T-helper 2 cell (primary cell): ENCODE data around the gene GOLGA7B.

Experiments
- DNase-seq, 5 experiments: peaks; one replicate each; pipeline versions ENCODE4 v3.0.0 to v3.0.0-alpha.2; 2012 to 2022

Gene GOLGA7B

GRCh38 chr10:97896756-97897358 is 47.2 kb downstream of the GOLGA7B start:
- DNase-seq: no peak

GRCh38 chr10:97898429-97898828 is 48.8 kb downstream of the GOLGA7B start:
- DNase-seq: no peak

GRCh38 chr10:97901381-97901780 is 51.7 kb downstream of the GOLGA7B start:
- DNase-seq: no peak

- no peak for DNase-seq
Observed at GRCh38 chr10:97903128-97904017, 53.7 kb downstream of the GOLGA7B start.

GRCh38 chr10:97904018-97904381 is 54.4 kb downstream of the GOLGA7B start:
- no peak for DNase-seq

- DNase-seq: no peak
Observed at GRCh38 chr10:97904576-97904975, 54.9 kb downstream of the GOLGA7B start.

GRCh38 chr10:97905276-97905675 is 55.6 kb downstream of the GOLGA7B start:
- no peak for DNase-seq

GRCh38 chr10:97907211-97907610 is 57.6 kb downstream of the GOLGA7B start:
- DNase-seq: no peak

GRCh38 chr10:97907830-97908229 is 58.2 kb downstream of the GOLGA7B start:
- DNase-seq: no peak

GRCh38 chr10:97910661-97911060 is 61.0 kb downstream of the GOLGA7B start:
- DNase-seq: no peak

- no peak for DNase-seq
Observed at GRCh38 chr10:97911217-97911616, 61.6 kb downstream of the GOLGA7B start.

GRCh38 chr10:97913193-97913592 is 63.5 kb downstream of the GOLGA7B start:
- DNase-seq: no peak

- no peak for DNase-seq
Observed at GRCh38 chr10:97913614-97914013, 64.0 kb downstream of the GOLGA7B start.

- DNase-seq: no peak
Observed at GRCh38 chr10:97914171-97914836, 64.7 kb downstream of the GOLGA7B start.

GRCh38 chr10:97914837-97915211 is 65.2 kb downstream of the GOLGA7B start:
- DNase-seq: peak; percentile 24 to 68 (median 57)

GRCh38 chr10:97915346-97916131 is 65.9 kb downstream of the GOLGA7B start:
- DNase-seq: no peak

GRCh38 chr10:97916586-97916985 is 66.9 kb downstream of the GOLGA7B start:
- no peak for DNase-seq

- DNase-seq: no peak
Observed at GRCh38 chr10:97919012-97919411, 69.4 kb downstream of the GOLGA7B start.

- DNase-seq: no peak
Observed at GRCh38 chr10:97920865-97921264, 71.2 kb downstream of the GOLGA7B start.
